H1 (cell line): Measurements from ENCODE around the gene CT45A9. TPM values are rescaled to one million over a fixed set of nuclear protein-coding genes. Genes with fewer than 3 reads are reported as not detected.

Source experiments
- CTCF ChIA-PET: fragments of 300-600 bp; sonication (Branson Sonifier 250); formaldehyde crosslinking; loops from one replicate; lab custom pipeline; 2021; ENCODE audit not compliant: partially characterized antibody; lab: Charles Lee
- POLR2A ChIA-PET: fragments of 300-600 bp; sonication (Branson Sonifier 250); formaldehyde crosslinking; loops from one replicate; lab custom pipeline; 2021; ENCODE audit warnings: inconsistent platforms; ENCODE audit not compliant: partially characterized antibody; lab: Charles Lee
- DNase-seq, 2 experiments: peaks; one replicate each; pipeline versions ENCODE4 v3.0.0 to v3.0.0-alpha.2; 2010 to 2022; ENCODE audit warnings: low spot score in 2 of 2, low read depth in 1 of 2, mixed read lengths in 1 of 2
- FAIRE-seq: peaks from 2 replicates; lab custom pipeline; 2011; peaks lifted over from hg19 to GRCh38; lab: Jason Lieb, UNC
- H2AFZ ChIP-seq: 2 replicates; pipeline ENCODE4 v1.8.1; 2012; ENCODE audit warnings: low read length, inconsistent platforms
- H2AK5ac ChIP-seq: 2 replicates; pipeline ENCODE4 v1.6.1; 2013; ENCODE audit warnings: low read depth, low read length
- H2BK120ac ChIP-seq: replicated peaks from 2 replicates; pipeline ENCODE3; 2013; ENCODE audit warnings: low read depth, low read length, inconsistent platforms
- H2BK12ac ChIP-seq: 2 replicates; pipeline ENCODE4 v1.6.1; 2013; ENCODE audit warnings: low read depth, low read length
- H2BK15ac ChIP-seq: 2 replicates; pipeline ENCODE4 v1.6.1; 2013; ENCODE audit warnings: low read length
- H2BK20ac ChIP-seq: 2 replicates; pipeline ENCODE4 v1.6.1; 2013; ENCODE audit warnings: low read length
- H2BK5ac ChIP-seq: 2 replicates; pipeline ENCODE4 v1.6.1; 2013; ENCODE audit warnings: low read depth, low read length
- H3K14ac ChIP-seq: 2 replicates; pipeline ENCODE4 v1.6.1; 2013; ENCODE audit warnings: inconsistent platforms; ENCODE audit not compliant: insufficient read length
- H3K18ac ChIP-seq: 2 replicates; pipeline ENCODE4 v1.6.1; 2013; ENCODE audit warnings: low read length; ENCODE audit errors: extremely low read depth
- H3K23ac ChIP-seq: 2 replicates; pipeline ENCODE4 v1.6.1; 2013; ENCODE audit warnings: inconsistent platforms; ENCODE audit not compliant: insufficient read length
- H3K23me2 ChIP-seq: 2 replicates; pipeline ENCODE4 v1.6.1; 2013; ENCODE audit warnings: low read depth, low read length
- H3K27ac ChIP-seq: 2 replicates; pipeline ENCODE4 v1.6.1; 2011; ENCODE audit warnings: low read depth, low read length, inconsistent platforms
- H3K27me3 ChIP-seq, 4 experiments: replicated peaks in 1 of 4; 1 replicate in 1 of 4; 2 replicates in 3 of 4; pipeline versions ENCODE4 v1.6.1 to v1.8.1; 2011 to 2013; ENCODE audit warnings: low read length in 3 of 4, mild to moderate bottlenecking in 3 of 4, inconsistent platforms in 2 of 4, mixed read lengths in 2 of 4, moderate library complexity in 1 of 4; ENCODE audit not compliant: control insufficient read depth in 3 of 4, insufficient read depth in 3 of 4; ENCODE audit errors: extremely low read depth in 1 of 4
- H3K36me3 ChIP-seq, 4 experiments: 2 replicates each; pipeline versions ENCODE4 v1.6.1 to v1.8.1; 2011 to 2013; ENCODE audit warnings: mild to moderate bottlenecking in 4 of 4, low read length in 3 of 4, moderate library complexity in 2 of 4, control low read depth in 1 of 4, inconsistent platforms in 1 of 4; ENCODE audit not compliant: insufficient read depth in 4 of 4, control insufficient read depth in 2 of 4
- H3K4ac ChIP-seq: replicated peaks from 2 replicates; pipeline ENCODE3; 2013; ENCODE audit warnings: low read length, low read depth, mixed read lengths, inconsistent platforms; ENCODE audit not compliant: insufficient read length
- H3K4me1 ChIP-seq, 4 experiments: replicated peaks in 1 of 4; 1 replicate in 1 of 4; 2 replicates in 3 of 4; pipeline versions ENCODE4 v1.6.1 to v1.8.1; 2011 to 2013; ENCODE audit warnings: low read length in 3 of 4, inconsistent platforms in 2 of 4, mixed read lengths in 1 of 4; ENCODE audit not compliant: insufficient read depth in 4 of 4, control insufficient read depth in 3 of 4
- H3K4me2 ChIP-seq, 2 experiments: 2 replicates each; pipeline versions ENCODE4 v1.6.1 to v1.8.1; 2011 to 2013; ENCODE audit warnings: low read depth in 2 of 2, low read length in 2 of 2, control low read depth in 1 of 2, inconsistent platforms in 1 of 2, mild to moderate bottlenecking in 1 of 2; ENCODE audit not compliant: insufficient read depth in 1 of 2
- H3K4me3 ChIP-seq, 4 experiments: fragments of 200-600, 300-600 bp in 1 of 4; sonication (generic), shearing (Covaris generic), sonication (Bioruptor Twin) in 1 of 4; 2 replicates each; pipeline versions ENCODE4 v1.5.1 to v1.8.1; 2011 to 2016; ENCODE audit warnings: low read length in 4 of 4, low read depth in 3 of 4, control low read depth in 2 of 4, inconsistent platforms in 2 of 4, mild to moderate bottlenecking in 2 of 4, mixed read lengths in 1 of 4, moderate library complexity in 1 of 4; ENCODE audit not compliant: insufficient read depth in 2 of 4; ENCODE audit errors: extremely low read depth in 1 of 4
- H3K56ac ChIP-seq: replicated peaks from 2 replicates; pipeline ENCODE3; 2013; ENCODE audit warnings: low read depth, mild to moderate bottlenecking, mixed read lengths, low read length, inconsistent platforms; ENCODE audit not compliant: insufficient read length
- H3K79me1 ChIP-seq: 2 replicates; pipeline ENCODE4 v1.6.1; 2013; ENCODE audit warnings: low read depth, low read length, control low read depth
- H3K79me2 ChIP-seq, 2 experiments: 2 replicates each; pipeline versions ENCODE4 v1.6.1 to v1.8.1; 2012 to 2013; ENCODE audit warnings: low read length in 2 of 2, mild to moderate bottlenecking in 2 of 2, inconsistent platforms in 1 of 2; ENCODE audit not compliant: insufficient read depth in 2 of 2, control insufficient read depth in 1 of 2
- H3K9ac ChIP-seq, 4 experiments: replicated peaks in 1 of 4; 1 replicate in 1 of 4; 2 replicates in 3 of 4; pipeline versions ENCODE4 v1.6.1 to v1.8.1; 2011 to 2013; ENCODE audit warnings: low read depth in 3 of 4, low read length in 3 of 4, control low read depth in 2 of 4, mild to moderate bottlenecking in 2 of 4, moderate library complexity in 2 of 4, inconsistent platforms in 1 of 4; ENCODE audit errors: extremely low read depth in 1 of 4
- H3K9me3 ChIP-seq, 2 experiments: 2 replicates each; pipeline versions ENCODE4 v1.6.1 to v1.8.1; 2012 to 2013; ENCODE audit warnings: mild to moderate bottlenecking in 2 of 2, moderate library complexity in 2 of 2, control low read depth in 1 of 2, inconsistent platforms in 1 of 2, low read depth in 1 of 2, low read length in 1 of 2, mixed read lengths in 1 of 2; ENCODE audit not compliant: insufficient read depth in 2 of 2
- H4K20me1 ChIP-seq, 2 experiments: replicated peaks in 1 of 2; 2 replicates each; pipeline versions ENCODE3 to v1.8.1; 2011 to 2013; ENCODE audit warnings: inconsistent platforms in 2 of 2, low read length in 2 of 2, mild to moderate bottlenecking in 1 of 2; ENCODE audit not compliant: insufficient read depth in 2 of 2, control insufficient read depth in 1 of 2
- H4K5ac ChIP-seq: 2 replicates; pipeline ENCODE4 v1.6.1; 2013; ENCODE audit warnings: low read length, low read depth, mixed read lengths, inconsistent platforms; ENCODE audit not compliant: insufficient read length
- H4K8ac ChIP-seq: 2 replicates; pipeline ENCODE4 v1.8.0; 2013; ENCODE audit warnings: mild to moderate bottlenecking, moderate library complexity, low read length, inconsistent platforms; ENCODE audit not compliant: insufficient read depth; ENCODE audit errors: extremely low read depth
- H4K91ac ChIP-seq: replicated peaks from 2 replicates; pipeline ENCODE3; 2013; ENCODE audit warnings: low read length, mixed read lengths, inconsistent platforms; ENCODE audit not compliant: insufficient read length
- BACH1 ChIP-seq: IDR thresholded peaks from 2 replicates; pipeline ENCODE4 v1.6.1; 2012; ENCODE audit warnings: low read length, improper control_type of control experiment
- CHD2 ChIP-seq: IDR thresholded peaks from 2 replicates; pipeline ENCODE4 v1.6.1; 2012; ENCODE audit warnings: low read length, improper control_type of control experiment
- EP300 ChIP-seq, 2 experiments: IDR thresholded peaks; 1 replicate in 1 of 2; 2 replicates in 1 of 2; pipeline ENCODE4 v1.6.1; 2011 to 2012; ENCODE audit warnings: low read depth in 2 of 2, low read length in 2 of 2, mild to moderate bottlenecking in 2 of 2, borderline replicate concordance in 1 of 2, inconsistent platforms in 1 of 2, moderate library complexity in 1 of 2
- GTF2F1 ChIP-seq: IDR thresholded peaks from 2 replicates; pipeline ENCODE4 v1.6.1; 2012; ENCODE audit warnings: low read depth, low read length, improper control_type of control experiment, borderline replicate concordance
- HDAC2 ChIP-seq, 2 experiments: fragments of 300-600 bp in 1 of 2; sonication (generic) in 1 of 2; IDR thresholded peaks; 2 replicates each; pipeline ENCODE4 v1.6.1; 2011 to 2012; ENCODE audit warnings: low read depth in 2 of 2, low read length in 2 of 2, mild to moderate bottlenecking in 2 of 2, moderate library complexity in 2 of 2, borderline replicate concordance in 1 of 2, inconsistent platforms in 1 of 2
- HDAC6 ChIP-seq: IDR thresholded peaks from one replicate; pipeline ENCODE4 v1.7.1; 2012; ENCODE audit warnings: low read depth, mild to moderate bottlenecking, inconsistent platforms, low read length, moderate library complexity
- KDM1A ChIP-seq: fragments of 200-600, 300-600 bp; sonication (generic); IDR thresholded peaks from 2 replicates; pipeline ENCODE4 v1.7.1; 2016; ENCODE audit warnings: mild to moderate bottlenecking, low read length, borderline replicate concordance
- MAX ChIP-seq: IDR thresholded peaks from 2 replicates; pipeline ENCODE4 v1.6.1; 2012; ENCODE audit warnings: inconsistent platforms
- PHF8 ChIP-seq: fragments of 200-600 bp; sonication (generic); conservative IDR thresholded peaks from 2 replicates; pipeline ENCODE4 v1.7.1; 2012; ENCODE audit warnings: low read depth, mild to moderate bottlenecking, inconsistent platforms, low read length, moderate library complexity
- POU5F1 ChIP-seq: IDR thresholded peaks from 2 replicates; pipeline ENCODE4 v1.6.1; 2011; ENCODE audit warnings: low read depth, mild to moderate bottlenecking, low read length, moderate library complexity
- TAF1 ChIP-seq: IDR thresholded peaks from 2 replicates; pipeline ENCODE4 v1.6.1; 2011; ENCODE audit warnings: mild to moderate bottlenecking, low read depth, low read length
- TEAD4 ChIP-seq: IDR thresholded peaks from 2 replicates; pipeline ENCODE4 v1.6.1; 2012; ENCODE audit warnings: low read depth, low read length, inconsistent platforms, mixed read lengths
- WGBS, 2 experiments: shearing (Covaris generic) in 1 of 2; methylation state at CpG; one replicate each; pipeline versions ENCODE4 v1.1.6 to v1.1.7; 2013 to 2015; ENCODE audit warnings: low lambda C conversion rate in 2 of 2, mixed read lengths in 2 of 2, inconsistent platforms in 1 of 2, low coverage in 1 of 2, missing lambda C conversion rate in 1 of 2; ENCODE audit not compliant: insufficient replicate concordance in 2 of 2, insufficient coverage in 1 of 2, insufficient read length in 1 of 2; ENCODE audit errors: extremely low coverage in 1 of 2, missing lambda C conversion rate in 1 of 2; 5-methylcytosine and 5-hydroxymethylcytosine counted together
- polyA plus RNA-seq, 7 experiments: library from polyadenylated mRNA; depleted of rRNA in 3 of 7; stranded (reverse) in 5 of 7; unstranded in 2 of 7; fragments of >200 nt in 5 of 7; fragments of 200-250 nt in 2 of 7; gene quantifications; 1 replicate in 5 of 7; 2 replicates in 1 of 7; 4 replicates in 1 of 7; pipeline versions ENCODE4 v1.2.1 to v1.2.3, GENCODE V29; 2011 to 2013; ENCODE audit warnings: missing spikeins in 2 of 7, mixed read lengths in 2 of 7
- total RNA-seq: library from RNA; stranded (reverse); fragmentation: NEBNext Ultra II Directional; extraction: Animal tissue kit (Norgen Biotek cat#: 25700); gene quantifications from 2 replicates; pipeline ENCODE4 v1.2.1, GENCODE V29; 2021

CT45A9 gene
- total and polyA plus RNA-seq, 2 of the 8 experiments (the other 6 are each of a cell fraction or from before 2014, with no cell fraction given): not detected

GRCh38 chrX:135910251-135910650 lies 38.6 kb upstream of the CT45A9 start:
- no peak overlapping the region for H4K91ac ChIP-seq
- no peak for FAIRE-seq
- POLR2A ChIA-PET: no interaction called here

More at GRCh38 chrX:135910251-135910650, 38.6 kb upstream of the CT45A9 start:
- Histone ChIP-seq H3K14ac (no peak overlapping the region), H3K18ac (no peak overlapping the region), H3K23ac (no peak overlapping the region), H2BK12ac (no peak overlapping the region), H3K56ac (no peak overlapping the region), H3K4me3 (no peak overlapping the region), H3K9ac (no peak overlapping the region), H3K4ac (no peak overlapping the region), H3K9me3 (peaks cover 17 to 28% of the 10 kb centered on the region in 2 experiments; a peak in 2 of 4 replicates), H3K27me3 (no peaks in the 10 kb centered on the region), H2AFZ (no peak overlapping the region), H3K4me1 (no peaks in the 10 kb centered on the region), H2BK5ac (no peak overlapping the region), H3K23me2 (no peaks in the 10 kb centered on the region), H3K27ac (no peak overlapping the region), H2AK5ac (no peak overlapping the region), H3K79me2 (no peaks in the 10 kb centered on the region), H3K79me1 (no peaks in the 10 kb centered on the region), H2BK15ac (no peak overlapping the region), H3K4me2 (no peak overlapping the region), H4K20me1 (no peaks in the 10 kb centered on the region)
- 85% methylated on average over 5 of the region's 5 CpGs; no CpG with 5 or more reads in 1 of the 2 experiments for WGBS, 2 experiments
- no peak for DNase-seq
- CTCF ChIA-PET: no interaction called here
- TF ChIP-seq POU5F1 (no peak), EP300 (IDR thresholded peaks at IDR 0.05; ENCODE audit: borderline replicate concordance in 1 of 2, low read depth in 2 of 2, low read length in 2 of 2) (no peak), PHF8 (no peak), BACH1 (no peak), TEAD4 (no peak), TAF1 (no peak), KDM1A (no peak), HDAC6 (no peak), MAX (no peak), HDAC2 (IDR thresholded peaks at IDR 0.05; ENCODE audit: borderline replicate concordance in 1 of 2, low read depth in 2 of 2, low read length in 2 of 2) (no peak), GTF2F1 (no peak), CHD2 (no peak)
- TF ChIP-seq, all 59 proteins: peak for 0
- Histone ChIP-seq H2BK120ac (no peak overlapping the region), H3K36me3 (no peaks in the 10 kb centered on the region), H2BK20ac (no peak overlapping the region), H4K5ac (no peak overlapping the region), H4K8ac (no peak overlapping the region)
